Epithelial cell of proximal tubule (primary cell): ENCODE measurements around the gene MIDN. TPM values are rescaled to one million over a fixed set of nuclear protein-coding genes. Genes with fewer than 3 reads are reported as not detected.

ENCODE experiments used
- DNase-seq: peaks from one replicate; pipeline ENCODE4 v3.0.0-alpha.2; 2011; ENCODE audit warnings: low read depth
- H3K4me3 ChIP-seq: 2 replicates; pipeline ENCODE4 v1.5.1; 2011; ENCODE audit warnings: low read depth, mild to moderate bottlenecking, low read length
- CTCF ChIP-seq: conservative IDR thresholded peaks from 2 replicates; pipeline ENCODE4 v1.5.1; 2012; ENCODE audit warnings: low read depth, mild to moderate bottlenecking, low read length
- total RNA-seq: library from RNA; depleted of rRNA; stranded (reverse); fragments of >200 nt; gene quantifications from 2 replicates; pipeline ENCODE4 v1.2.3, GENCODE V29; 2015

MIDN gene
- total RNA-seq, 1 donor from 2014 or later, result 66.3 TPM

- H3K4me3 ChIP-seq, result no peak overlapping the region
- DNase-seq, result no peak
- no peak for TF ChIP-seq CTCF
These were observed 31.0 kb upstream of the MIDN start for GRCh38 chr19:1217366-1217765.

GRCh38 chr19:1218751-1219567, 29.4 kb upstream of the MIDN start:
- no peak for TF ChIP-seq CTCF
- H3K4me3 ChIP-seq, result no peak overlapping the region
- DNase-seq, result no peak

- no peak for DNase-seq
- no peak for TF ChIP-seq CTCF
- H3K4me3 ChIP-seq, result no peak overlapping the region
These were observed 28.5 kb upstream of the MIDN start for GRCh38 chr19:1219786-1220476.

DNA sequence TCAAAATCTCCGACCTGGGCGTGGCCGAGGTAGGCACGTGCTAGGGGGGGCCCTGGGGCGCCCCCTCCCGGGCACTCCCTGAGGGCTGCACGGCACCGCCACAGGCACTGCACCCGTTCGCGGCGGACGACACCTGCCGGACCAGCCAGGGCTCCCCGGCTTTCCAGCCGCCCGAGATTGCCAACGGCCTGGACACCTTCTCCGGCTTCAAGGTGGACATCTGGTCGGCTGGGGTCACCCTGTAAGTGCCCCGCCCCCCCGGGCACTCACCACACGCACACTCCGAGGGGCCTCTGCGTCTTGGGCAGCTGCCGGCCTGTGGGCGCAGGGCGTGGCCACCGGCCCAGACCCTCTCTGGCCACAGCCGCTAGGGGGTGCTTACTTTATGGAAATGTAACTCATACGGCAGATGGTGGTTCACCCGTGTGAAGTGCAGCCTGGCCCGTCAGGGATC, 27.9 kb upstream of the MIDN start:
- DNase-seq, result no peak
- H3K4me3 ChIP-seq, result no peak overlapping the region
- TF ChIP-seq CTCF, result no peak

- TF ChIP-seq CTCF, result peak; percentile 58
- DNase-seq, result no peak
- H3K4me3 ChIP-seq, result no peak overlapping the region
These were observed 27.1 kb upstream of the MIDN start for GRCh38 chr19:1220976-1221903.

DNA sequence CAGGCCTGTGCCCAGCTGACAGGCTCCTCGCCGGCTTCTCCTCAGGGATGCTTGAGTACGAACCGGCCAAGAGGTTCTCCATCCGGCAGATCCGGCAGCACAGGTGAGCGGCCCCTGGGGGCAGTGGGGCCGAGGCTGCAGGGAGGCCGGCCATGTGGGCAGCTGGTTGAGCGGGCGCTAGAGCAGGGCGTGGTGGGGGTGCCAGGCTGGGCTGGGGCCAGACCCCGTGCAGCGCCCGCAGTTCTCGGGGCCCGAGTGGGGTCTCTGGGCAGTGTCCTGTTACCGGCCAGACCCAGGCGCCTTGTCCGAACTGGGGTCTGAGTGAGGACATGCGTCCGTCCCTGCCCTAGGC, 26.5 kb upstream of the MIDN start:
- DNase-seq, result no peak
- no peak overlapping the region for H3K4me3 ChIP-seq
- no peak for TF ChIP-seq CTCF
